Measurements from ENCODE around the gene MDGA2.

- TF ChIP-seq POLR2A (IDR thresholded peaks at IDR 0.05) = no peak
- no peak for TF ChIP-seq CTCF (IDR thresholded peaks at IDR 0.05)
Measured at GRCh38 chr14:47259796-47260195, 415.6 kb downstream of the MDGA2 start.

Data from right lobe of liver (tissue), 4 donors.